Esophagus mucosa (tissue), 1 donor: ENCODE data around the gene FAM219A. TPM values are rescaled to one million over a fixed set of nuclear protein-coding genes. Genes with fewer than 3 reads are reported as not detected.

Experiments used
- ATAC-seq: fragments of 200-7000 bp; cut with Tn5 transposase; one replicate; pipeline ENCODE4 v1.9.1; 2020
- total RNA-seq: library from RNA; stranded (reverse); gene quantifications from one replicate; pipeline ENCODE4 v1.2.4, GENCODE V29; 2023
- donor health status: DM: yes; HTN: yes; CAD: no.

The FAM219A gene, protein sequence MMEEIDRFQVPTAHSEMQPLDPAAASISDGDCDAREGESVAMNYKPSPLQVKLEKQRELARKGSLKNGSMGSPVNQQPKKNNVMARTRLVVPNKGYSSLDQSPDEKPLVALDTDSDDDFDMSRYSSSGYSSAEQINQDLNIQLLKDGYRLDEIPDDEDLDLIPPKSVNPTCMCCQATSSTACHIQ
- total RNA-seq: 4.5 TPM

DNA sequence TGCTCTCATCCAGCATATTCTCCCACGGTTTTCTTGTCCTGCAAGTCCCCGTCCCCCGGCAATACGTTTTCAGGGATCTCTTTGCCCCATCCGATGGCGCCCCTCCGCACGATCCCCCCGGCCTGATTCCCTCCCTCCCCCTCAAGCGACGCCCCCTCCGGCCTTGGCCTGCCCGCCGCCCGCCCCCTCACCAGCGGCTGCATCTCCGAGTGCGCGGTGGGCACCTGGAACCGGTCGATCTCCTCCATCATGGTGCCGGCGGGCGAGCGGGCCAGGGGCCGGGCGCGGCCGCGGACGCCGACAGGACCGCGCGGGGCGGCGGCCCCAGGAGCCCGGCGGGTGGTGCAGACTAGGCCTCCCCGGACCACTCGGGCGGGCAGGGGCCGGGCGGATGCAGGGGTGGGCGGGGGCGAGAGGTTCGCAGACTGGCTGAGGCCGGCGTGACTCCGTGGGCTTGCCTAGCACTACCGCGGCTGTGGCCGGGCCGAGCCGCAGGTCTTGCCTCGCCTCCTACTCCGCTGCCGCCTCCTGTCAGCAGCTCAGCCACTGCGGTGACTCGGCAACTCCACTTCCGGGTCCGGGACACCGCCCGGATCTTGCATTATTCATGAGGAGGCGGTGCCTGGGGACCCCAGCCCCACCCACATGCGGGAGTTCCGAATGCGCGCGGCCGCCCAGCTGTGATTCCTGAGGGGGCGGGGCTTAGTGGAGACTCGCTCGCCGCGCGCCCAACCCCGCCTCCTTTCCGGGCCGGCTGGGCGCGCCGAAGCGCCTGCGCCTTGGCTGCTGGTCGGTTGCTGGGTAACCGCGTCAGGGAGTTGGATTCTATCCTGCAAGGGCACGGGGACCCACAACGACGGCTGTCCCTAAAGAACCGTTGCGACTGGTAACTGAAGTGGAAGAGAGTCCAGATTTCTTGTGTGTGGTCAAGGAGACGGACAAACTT lies at the start of gene FAM219A, which contains the start of gene DNAI1:
Gene FAM219A (minus strand): TSS at position 558 of the 946 bp plus-strand sequence. CDS start 307 bp downstream, at position 251.
Gene DNAI1 (plus strand): TSS at position 793 of the 946 bp plus-strand sequence. CDS start 201 bp downstream, outside the sequence.
- peak; percentile 98 for ATAC-seq

DNA sequence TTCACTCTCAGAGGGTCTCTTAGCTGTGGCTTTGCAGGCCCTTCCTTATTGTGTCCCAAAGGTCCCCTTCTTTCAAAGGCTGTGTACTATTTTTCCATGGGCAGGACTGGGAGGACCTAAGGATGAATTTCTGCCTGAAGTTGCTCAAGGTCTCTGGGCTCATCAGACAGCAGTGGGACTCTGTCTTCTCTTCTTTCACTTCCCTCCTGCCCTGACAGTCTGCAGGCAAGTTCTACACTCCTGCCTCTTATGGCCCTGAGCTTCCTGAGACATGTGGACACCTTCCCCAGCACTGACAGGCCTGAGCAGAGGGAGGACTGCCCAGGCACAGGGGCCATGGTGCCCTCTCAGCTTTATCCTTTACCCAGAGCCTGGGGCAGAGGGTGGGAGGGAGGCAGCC lies 49.6 kb upstream of the FAM219A start:
- ATAC-seq: no peak

DNA sequence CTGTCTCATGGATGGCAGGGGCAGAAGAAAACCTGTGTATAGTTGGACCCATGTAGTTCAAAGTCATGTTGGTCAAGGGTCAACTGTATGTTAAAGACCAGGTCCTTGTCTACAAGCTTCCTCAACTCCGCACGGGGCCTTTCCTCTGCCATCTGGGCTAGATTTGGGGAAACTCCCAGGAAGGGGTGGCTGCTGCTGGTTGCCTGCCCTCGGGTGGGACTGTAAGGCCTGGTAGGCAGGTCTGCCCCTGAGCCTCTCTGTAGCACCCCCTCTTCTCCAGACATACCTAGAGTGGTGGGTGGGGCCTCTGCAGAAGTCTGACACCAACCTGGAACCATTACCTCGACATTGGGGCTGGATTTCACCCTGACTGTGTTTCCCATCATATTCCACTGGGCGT lies 49.2 kb upstream of the FAM219A start:
- ATAC-seq: no peak

DNA sequence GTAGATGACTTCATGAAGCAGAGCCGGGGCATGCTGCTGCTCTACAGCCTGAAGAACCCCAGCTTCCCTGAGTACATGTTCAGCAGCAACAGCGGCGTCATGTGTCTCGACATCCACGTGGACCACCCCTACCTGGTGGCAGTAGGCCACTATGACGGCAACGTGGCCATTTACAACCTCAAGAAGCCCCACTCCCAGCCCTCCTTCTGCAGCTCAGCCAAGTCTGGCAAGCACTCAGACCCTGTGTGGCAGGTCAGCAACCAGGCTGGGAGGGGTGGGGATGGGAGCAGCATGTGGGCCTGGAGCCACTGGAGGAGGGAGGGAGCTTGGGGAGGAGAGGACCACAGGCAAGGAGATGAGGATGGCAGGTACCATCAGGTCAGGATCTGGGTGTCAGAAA lies 48.3 kb upstream of the FAM219A start:
- no peak for ATAC-seq

DNA sequence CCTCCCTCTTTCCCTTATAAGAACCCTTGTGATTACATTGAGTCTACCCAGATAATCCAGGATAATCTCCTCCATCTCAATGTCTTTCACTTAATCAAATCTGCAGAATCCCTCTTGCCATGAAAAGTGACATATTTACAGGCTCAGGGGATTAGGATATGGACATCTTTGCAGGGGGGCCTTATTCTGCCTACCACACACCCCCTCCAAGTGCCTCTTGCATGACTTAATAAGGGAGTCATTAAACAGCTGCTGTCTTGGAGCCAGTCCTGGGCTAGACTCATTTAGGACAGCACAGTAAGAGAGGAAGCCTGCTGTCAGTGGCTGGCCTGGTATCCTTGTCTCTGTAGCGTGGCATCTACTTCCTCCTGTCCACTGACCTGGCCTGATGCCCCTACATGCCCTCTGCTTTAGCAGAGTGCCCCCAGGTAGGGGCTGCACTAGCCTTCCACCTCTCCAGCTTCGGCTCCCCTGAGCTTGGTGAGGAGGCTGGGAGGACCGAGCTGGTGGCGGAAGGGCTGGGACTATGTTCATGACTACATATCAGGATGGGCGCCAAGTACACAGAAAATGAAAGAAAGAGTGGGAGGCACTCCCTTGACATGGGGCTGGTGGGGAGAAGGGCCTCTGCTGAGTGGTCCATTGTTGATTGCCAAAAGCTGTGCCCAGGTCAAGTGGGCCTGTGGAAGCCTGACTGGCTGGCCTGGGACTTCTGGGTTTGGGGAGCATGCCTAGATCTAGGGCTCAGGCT lies 47.2 kb upstream of the FAM219A start:
- ATAC-seq: no peak

DNA sequence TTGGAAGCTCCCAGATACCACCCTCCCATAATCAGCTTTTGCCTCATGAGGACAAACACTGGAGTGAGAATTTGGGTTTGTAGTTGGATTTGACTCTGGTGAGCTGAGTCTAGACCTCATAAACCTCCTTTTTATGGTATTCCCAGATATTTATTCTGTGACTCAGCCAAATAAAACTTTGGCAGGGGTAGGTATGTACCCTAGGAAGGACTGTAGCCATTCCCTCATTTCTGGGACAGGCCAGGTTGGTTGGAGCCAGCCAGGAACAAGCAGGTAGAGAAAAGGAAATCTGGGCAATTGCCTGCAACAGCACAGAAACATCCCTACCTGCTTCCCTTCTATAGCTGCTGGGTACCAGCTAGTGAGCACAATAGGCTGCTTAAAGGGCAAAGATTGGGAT lies 45.0 kb upstream of the FAM219A start:
- ATAC-seq: no peak

DNA sequence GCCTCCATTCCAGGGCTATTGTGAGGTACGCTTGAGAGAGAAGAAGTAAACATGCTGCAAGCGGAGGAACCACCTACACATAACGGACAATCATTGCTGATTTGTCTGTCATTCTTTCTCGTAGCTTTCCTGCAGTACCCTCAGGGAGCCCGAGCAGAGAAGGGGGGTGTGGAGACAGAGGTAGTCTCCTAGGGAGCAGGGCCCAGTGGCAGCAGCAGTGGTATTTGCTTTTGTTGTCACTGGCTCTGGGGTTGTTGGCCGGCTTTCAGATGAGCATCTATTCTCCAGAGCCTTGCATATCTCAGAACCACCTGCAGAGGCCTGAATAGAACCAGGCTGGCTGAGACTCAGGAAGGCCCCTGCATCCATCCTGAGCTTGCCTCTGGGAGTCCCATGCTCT lies 44.5 kb upstream of the FAM219A start:
- no peak for ATAC-seq

DNA sequence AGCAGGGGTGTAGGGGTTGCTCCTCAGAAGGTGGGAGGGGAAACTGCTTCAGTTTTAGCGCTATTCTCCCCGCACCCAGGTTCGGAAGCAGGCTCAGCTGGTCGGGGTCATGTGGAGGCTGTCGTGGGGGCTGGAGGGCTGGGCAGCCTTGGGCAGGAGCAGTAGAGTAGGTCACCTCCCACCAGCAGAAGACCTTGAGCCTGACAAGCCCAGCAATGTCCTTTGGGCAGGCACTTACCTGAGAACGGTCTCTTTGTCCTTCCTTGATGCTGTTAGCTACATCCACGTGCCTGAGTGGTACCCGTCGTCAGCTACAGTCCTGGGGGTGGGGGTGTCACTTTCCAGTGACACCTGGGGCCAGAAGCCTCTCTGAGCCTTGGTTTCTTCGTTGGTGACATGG lies 44.1 kb upstream of the FAM219A start:
- no peak for ATAC-seq

DNA sequence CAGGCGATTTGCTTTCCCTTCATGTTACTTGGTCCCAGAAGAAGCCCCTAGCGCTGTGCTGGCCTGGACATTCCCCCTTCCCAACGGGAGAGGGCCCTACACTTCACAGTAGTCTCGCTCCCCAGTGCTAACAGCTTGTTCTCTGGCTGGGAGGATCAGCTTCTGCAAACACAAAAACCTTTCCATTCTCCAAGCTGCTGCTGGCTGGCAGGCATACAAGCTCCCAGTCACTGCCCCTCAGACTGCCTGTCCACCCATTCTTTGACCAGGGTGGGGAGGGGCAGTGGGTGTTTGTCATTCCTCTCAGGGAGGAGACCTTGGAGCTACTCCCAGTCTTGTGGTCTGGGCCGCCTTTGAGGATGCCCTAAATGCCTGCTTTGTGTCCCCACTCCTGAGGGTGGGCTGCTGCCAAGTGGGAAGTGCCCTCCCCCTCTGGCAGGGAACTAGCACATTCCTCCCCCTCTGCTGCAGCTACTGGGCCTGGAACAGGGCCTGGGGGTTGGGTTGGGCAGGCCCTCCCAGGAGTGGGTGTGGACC lies 43.6 kb upstream of the FAM219A start:
- ATAC-seq: no peak

DNA sequence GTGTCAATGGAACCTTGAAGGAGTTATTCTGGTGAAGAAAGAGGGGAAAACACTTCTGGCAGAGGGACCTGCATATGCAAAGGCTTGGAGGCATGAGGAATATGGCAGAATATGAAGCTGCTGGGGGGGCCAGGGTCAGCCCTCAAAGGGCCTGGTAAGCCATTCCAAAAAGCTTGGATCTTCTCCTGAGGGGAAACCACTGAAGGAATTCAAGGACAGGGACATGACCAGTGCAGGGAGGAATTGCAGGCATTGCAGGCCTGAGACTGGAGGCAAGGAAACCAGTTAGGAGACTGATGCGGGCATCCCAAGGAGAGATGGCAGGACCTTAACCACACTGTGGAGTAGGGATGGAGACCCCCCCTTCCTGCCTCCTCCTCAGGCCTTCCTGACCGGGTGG lies 43.0 kb upstream of the FAM219A start:
- no peak for ATAC-seq

DNA sequence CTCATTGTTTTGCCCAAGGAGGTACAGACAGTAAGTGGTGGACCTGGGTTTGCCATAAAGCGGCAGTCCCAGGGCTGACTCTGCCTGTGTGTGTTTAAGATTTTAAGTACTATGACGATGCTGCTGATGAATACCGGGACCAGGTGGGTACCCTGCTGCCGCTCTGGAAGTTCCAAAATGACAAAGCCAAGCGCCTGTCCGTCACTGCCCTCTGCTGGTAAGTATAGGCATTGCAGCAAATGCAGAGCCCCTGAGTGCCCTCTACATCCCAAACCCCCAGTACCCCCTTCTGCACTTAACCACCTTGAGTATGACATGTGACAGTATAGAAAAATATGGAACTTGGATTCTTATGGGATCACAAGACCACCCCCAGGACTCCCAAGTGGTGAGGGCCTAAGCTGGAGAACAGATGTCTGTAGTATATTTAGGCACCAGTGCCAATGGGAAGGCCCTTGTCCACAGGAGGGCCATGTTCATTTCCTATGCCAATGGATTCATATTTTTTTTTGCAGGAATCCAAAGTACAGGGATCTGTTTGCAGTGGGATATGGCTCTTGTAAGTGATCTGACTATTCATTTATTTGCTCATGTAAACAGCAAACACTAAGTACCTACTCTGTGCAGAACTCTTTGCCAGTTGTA lies 42.4 kb upstream of the FAM219A start:
- ATAC-seq: peak; percentile 67

DNA sequence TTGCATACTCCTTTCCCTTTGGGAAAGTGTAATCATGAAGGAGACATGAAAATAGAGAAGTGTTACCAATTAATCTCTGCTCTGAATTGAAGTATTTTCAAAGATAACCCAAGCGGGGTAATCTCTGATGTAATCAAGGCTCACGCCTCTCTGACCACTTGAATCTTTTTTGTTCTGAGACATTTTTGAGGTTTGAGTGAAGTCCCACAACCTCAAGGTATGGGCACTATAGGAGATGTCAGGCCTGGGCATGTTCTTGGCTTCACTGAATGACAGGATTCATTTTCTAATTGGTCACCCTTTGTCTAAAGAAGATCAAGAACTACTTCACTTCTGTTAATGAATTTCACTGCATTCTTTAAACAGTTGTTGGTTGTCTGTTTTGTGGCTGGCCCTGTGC lies 40.7 kb upstream of the FAM219A start:
- ATAC-seq: no peak

DNA sequence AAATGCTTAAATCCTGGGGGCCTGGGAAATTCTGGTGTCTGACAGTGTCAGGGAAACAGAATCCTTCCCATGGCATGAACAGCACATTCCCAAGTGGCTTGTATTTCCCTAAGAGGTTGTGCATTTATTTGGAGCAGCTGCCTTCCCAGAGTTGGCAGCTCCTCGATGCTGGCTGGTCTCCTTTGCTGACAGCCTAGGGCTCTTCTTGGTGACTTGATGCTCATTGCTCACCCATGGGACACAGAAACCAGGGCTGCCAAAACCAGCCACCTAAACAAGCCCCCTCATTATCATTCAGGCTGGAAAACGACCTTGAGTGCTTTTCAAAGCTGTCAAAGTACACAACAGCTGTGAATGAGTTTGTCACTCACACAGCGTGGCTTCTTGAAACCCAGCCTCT lies 40.2 kb upstream of the FAM219A start:
- ATAC-seq: no peak

DNA sequence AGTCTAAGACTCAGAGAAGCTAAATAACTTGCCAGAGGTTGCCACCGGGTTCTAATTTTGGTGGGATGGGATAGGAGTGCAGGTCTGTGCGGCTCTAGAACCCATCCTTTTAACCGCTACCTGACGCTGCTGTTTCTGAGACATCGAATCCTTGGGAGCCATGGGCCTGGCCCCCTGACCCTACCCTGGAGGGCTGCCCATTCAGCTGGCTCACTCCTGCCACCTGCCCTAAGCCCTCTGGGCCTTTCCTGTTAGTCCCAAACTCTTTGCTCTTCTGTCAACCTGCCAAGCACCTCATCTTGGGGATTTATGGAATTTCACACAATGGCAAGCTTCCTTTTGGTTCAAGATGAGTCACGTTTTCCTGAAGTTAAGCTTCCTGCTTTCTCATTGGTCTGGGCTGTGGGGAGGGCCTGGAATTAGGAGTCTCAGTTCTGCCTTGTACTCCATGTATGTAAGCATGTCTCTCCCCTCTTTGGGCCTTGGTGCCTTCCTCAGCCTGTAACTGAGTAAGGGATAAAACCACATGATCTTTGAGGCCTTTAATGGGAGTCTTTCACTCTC lies 37.9 kb upstream of the FAM219A start:
- no peak for ATAC-seq

DNA sequence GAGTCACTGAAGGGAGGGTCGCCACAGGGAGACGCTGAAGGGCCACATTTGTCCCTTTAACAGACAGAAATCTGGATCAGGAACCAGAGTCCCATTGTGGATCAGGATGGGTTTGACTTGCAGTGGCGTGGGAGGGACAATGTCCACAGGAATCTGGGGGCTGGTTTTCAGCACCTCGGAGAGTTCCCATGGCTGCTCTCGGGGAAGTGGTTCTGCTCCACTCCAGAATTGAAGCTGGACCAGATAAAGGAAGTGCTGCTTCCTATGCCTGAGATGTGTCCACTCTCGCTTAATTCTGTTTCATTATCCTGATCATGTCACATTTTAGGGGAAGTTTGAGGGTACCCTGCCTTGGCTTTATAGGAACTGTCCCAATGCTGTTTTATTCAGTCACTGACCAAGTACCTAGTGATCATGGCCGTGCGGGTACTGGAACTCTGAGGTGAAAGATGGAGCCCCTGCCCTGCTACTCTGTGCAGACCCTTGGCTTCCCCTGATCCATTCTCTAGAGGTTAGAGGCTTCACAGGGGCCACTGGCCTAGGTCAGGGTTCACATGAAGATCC lies 35.7 kb upstream of the FAM219A start:
- ATAC-seq: no peak

DNA sequence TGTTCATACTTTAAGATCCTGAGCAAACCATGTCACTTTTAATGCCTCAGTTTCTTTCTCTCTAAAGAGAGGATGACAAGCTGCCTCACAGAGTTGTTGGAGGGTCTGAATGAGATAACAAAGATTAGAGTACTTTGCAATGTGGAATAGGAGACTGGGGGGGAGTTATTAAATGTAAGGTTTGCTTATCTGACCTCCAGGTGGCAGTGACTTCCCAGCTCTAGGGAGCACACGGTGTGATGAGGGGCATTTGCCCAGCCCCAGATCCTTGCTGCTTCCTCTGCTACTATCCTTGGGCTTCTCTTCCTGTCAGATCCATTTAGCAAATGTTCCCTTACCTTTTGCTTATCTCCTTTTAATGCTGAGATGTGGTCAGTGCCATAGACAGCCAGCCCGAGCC lies 33.7 kb upstream of the FAM219A start:
- no peak for ATAC-seq

DNA sequence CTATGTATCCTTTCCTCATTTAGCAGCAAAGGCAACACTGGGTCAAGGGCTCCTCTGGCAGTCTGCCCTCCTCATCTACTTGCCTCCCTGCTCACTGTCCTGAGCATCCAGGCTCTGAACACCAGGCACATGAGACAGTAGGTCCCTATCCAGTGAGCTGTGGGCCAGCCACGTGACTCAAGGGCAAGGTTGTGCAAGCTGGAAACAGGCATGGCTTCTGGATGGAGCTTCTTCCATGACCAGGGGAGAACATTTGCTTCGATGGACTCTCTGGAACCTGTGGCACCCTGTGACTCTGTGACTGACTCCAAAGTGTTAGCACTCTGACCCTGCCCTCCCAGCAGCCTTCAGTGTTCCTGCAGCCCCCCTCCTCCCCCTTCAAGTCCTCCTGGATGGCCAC lies 33.2 kb upstream of the FAM219A start:
- no peak for ATAC-seq

DNA sequence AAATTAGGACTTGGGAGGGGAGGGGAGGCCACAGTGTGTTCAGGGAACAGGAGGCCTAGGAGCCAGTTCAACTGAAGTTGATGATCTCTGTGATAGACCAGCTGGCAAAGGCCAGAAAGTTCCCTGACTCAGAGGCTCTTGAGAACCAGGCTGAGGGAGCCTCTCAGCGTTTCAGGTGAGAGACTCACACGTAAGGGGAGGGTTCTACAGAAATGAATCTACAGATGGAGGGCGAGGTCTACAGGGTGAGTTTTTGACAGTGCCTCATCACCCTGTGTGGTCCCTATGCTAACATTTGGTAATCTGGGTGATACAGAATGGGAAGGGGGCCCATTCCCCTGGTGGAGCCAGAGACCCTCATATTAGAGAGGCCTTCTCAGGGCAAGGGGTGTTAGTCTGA lies 32.4 kb upstream of the FAM219A start:
- ATAC-seq: no peak

DNA sequence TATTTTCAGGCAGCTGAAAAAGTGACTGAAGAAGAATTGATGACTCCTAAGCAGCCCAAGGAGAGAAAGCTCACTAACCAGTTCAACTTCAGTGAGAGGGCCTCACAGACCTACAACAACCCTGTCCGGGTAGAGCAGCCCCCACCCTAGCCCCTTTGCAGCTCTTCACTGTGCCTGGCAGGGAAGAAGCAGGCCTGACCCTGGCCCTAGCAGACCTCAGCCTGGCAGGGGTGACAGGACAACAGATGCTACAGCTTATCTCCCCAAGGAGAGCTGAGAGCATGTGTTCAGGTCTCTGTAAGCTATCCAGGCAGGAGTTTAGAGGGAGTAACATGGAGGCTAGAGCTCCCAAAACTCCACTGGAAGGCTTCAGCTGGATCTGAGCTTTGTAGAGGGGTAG lies 32.0 kb upstream of the FAM219A start:
- ATAC-seq: no peak

DNA sequence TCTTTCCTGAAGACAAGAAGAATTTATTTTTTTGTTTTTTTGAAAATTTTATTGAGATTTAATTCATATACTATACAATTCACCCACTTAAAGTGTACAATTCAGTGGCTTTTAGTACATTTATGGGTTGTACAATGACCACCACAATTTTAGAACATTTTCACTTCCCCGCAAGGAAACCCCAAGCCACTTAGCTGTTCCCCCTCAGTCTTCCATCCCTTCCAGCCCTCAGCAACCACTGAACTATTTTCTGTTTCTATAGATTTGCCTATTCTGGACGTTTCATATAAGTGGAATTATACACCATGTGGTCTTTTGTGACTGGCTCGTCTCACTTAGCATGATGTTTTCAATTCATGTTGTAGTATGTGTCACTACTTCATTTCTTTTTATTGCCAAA lies 28.2 kb upstream of the FAM219A start:
- ATAC-seq: no peak

DNA sequence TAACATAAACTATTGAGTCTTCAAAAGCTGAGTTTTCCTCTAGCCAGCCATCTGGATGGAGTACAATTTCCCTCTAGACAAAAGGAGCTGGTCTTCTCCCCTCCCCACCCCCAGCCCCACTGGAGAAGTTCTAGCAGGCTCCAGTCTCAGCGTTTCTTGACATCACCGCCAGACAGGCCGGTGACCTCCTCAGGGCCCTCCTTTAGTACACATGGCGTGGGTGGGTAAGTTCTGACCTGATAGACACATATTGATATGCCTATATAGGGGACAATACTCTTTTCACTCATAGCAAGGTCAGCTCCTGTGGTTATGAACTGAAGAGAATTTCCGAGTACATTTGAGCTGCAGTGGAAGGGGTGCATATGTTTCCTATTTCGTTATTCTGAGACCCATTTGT lies 27.5 kb upstream of the FAM219A start:
- ATAC-seq: no peak

DNA sequence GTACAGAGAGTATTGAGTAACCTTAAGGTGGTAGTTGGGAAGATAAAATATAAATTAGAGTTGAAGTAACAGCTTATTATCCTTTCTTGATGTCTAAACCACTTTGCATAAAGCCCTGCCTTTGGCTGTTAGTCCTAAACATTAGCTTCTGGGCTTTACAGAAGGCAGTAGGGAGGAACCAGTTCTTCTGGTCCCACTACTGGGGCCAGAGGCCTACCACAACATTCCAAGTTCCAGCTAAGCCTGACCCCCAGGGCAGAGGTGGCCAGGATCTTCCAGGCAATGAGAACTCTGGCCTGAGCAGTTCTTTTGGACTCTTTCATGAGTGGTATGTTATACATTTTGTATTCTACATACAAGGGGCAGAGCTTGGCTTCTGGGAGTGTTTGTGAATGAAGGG lies 26.3 kb upstream of the FAM219A start:
- peak; percentile 52 for ATAC-seq
